AG10803 (cell line): ENCODE data around the gene FOXO3.
A peak's percentile ranks its signal among the peaks of the same experiment; 100 is the strongest.

ENCODE experiments used
- DNase-seq: peaks from one replicate; pipeline ENCODE4 v3.0.0; 2010; ENCODE audit warnings: low read depth
- H3K4me3 ChIP-seq: 2 replicates; pipeline ENCODE4 v1.5.1; 2011; ENCODE audit warnings: mild to moderate bottlenecking, low read length, control low read depth
- CTCF ChIP-seq: conservative IDR thresholded peaks from 2 replicates; pipeline ENCODE4 v1.5.1; 2011; ENCODE audit warnings: mild to moderate bottlenecking, low read length, control low read depth, inconsistent platforms

Gene FOXO3

GRCh38 chr6:108666656-108667260 is 106.0 kb downstream of the FOXO3 start:
- H3K4me3 ChIP-seq = no peak overlapping the region
- DNase-seq = no peak
- no peak for TF ChIP-seq CTCF

GRCh38 chr6:108667993-108668392 is 107.3 kb downstream of the FOXO3 start:
- no peak for TF ChIP-seq CTCF
- peak; percentile 50 for DNase-seq

DNA sequence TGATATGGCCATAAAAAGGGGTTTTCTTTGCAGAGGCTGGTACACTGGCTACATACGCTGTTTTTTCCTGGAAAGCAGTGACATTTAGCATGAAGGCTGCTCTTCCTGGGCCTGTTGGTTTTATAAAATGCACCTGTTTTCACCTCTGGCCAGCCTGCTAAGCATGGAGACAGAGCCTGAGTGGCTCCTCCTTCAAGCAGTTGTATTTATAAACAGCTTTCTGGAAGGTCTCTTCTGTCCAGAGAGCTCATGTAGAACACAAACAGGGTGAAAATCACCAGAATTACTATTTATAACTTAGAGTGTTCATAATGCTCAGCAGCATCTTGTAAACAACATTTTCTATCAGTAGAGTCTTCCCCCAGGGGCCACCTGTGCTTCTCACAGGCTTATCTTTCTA is 109.0 kb downstream of the FOXO3 start:
- DNase-seq = no peak
- no peak overlapping the region for H3K4me3 ChIP-seq
- no peak for TF ChIP-seq CTCF

More at GRCh38 chr6:108667993-108668392, 107.3 kb downstream of the FOXO3 start:
- H3K4me3 ChIP-seq = no peak overlapping the region

DNA sequence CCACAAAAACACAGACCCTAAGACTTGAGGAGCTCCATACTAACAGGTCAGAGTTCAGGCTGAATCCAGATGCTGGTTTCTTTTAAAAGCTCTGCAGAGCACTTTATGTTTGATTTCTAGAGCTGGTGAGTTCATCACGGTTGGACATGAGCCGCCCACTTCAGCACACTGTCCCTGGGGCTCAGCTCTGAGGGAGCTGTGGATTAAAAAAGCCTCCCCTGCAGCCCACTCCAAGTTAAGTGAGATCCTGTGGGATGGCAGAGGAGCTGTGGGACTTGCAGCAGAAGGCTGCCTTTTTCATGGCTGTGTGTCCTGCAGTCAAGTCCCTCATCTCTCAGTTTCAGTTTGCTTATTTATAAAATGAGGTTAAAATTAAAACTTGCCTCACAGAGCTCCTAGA is 110.5 kb downstream of the FOXO3 start:
- TF ChIP-seq CTCF = no peak
- no peak for DNase-seq
- no peak overlapping the region for H3K4me3 ChIP-seq

DNA sequence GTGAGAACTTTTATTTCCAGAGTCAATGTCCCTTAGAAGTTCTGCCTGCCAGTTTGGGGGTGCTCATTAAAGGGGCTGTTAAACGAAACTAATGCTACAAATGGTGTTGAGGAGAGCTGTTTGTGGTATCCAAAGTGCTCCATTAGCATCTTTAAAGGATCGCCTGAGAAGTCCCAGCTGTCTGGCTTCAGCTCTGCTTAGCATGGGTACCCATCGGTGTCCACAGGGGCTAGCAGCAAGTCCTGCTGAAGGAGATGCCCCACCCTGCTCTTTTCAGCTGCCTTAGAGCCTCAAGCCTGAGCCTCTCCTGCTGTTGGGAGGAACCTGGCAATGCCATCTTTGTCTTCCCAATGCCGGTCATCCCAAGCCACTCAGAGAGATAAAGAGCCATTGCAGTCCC is 111.1 kb downstream of the FOXO3 start:
- no peak overlapping the region for H3K4me3 ChIP-seq
- DNase-seq = no peak
- no peak for TF ChIP-seq CTCF

DNA sequence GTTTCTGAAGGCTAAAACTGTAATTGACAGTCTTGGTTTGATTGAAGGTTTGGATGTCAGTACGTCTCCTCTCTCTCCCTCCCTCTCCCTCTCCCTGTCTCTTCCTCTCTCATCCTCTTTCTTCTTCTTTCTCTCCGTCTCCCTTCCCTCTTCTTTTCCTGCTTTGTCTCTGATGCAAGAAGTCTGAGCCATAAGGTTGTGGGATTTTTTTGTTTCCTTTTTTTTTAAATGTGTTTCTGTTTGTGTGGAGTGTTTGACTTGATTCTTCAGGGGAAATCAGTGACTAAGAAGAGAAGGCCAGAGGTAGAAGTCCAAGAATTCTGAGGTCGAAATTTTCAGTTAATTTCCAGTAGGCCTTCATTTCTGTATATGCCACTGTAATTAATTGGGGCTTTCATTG is 111.9 kb downstream of the FOXO3 start:
- no peak for DNase-seq
- TF ChIP-seq CTCF = no peak
- H3K4me3 ChIP-seq = no peak overlapping the region

GRCh38 chr6:108673153-108673552 is 112.4 kb downstream of the FOXO3 start:
- TF ChIP-seq CTCF = no peak
- no peak for DNase-seq
- no peak overlapping the region for H3K4me3 ChIP-seq
